ENCODE data around the gene SLC43A2.

DNA sequence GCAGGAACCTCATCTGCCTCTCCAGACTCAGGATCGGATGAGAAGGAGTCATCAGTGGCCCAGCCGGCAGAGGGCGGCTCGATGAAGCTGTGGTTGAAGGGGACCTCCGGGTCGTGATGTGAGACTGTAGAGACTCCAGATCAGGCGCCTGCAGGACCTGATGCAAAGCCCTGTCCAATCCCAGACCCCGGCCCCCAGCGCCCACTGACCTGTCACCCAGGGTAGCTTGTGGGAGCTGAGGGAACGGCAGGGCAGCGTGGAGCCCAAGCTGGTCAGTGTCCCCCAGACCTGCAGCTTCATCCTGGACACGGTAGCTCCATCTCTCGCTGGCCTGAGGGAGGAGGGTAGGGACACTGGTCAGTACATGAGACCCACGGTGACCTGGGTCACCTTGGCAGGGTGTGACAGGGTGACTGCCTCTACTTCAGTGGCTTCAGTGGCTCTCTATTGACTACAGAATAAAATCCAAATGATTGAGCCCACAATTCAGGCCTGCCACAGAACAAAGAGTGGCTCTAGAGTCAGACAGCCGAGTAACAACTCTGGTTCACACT lies 8.2 kb upstream of the SLC43A2 start:
- no peak for TF ChIP-seq POLR2A (IDR thresholded peaks at IDR 0.05)
- TF ChIP-seq, protein P1, sequence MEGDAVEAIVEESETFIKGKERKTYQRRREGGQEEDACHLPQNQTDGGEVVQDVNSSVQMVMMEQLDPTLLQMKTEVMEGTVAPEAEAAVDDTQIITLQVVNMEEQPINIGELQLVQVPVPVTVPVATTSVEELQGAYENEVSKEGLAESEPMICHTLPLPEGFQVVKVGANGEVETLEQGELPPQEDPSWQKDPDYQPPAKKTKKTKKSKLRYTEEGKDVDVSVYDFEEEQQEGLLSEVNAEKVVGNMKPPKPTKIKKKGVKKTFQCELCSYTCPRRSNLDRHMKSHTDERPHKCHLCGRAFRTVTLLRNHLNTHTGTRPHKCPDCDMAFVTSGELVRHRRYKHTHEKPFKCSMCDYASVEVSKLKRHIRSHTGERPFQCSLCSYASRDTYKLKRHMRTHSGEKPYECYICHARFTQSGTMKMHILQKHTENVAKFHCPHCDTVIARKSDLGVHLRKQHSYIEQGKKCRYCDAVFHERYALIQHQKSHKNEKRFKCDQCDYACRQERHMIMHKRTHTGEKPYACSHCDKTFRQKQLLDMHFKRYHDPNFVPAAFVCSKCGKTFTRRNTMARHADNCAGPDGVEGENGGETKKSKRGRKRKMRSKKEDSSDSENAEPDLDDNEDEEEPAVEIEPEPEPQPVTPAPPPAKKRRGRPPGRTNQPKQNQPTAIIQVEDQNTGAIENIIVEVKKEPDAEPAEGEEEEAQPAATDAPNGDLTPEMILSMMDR (IDR thresholded peaks at IDR 0.05): no peak
